Measurements from ENCODE around the gene KLHL20.

KLHL20 gene

DNA sequence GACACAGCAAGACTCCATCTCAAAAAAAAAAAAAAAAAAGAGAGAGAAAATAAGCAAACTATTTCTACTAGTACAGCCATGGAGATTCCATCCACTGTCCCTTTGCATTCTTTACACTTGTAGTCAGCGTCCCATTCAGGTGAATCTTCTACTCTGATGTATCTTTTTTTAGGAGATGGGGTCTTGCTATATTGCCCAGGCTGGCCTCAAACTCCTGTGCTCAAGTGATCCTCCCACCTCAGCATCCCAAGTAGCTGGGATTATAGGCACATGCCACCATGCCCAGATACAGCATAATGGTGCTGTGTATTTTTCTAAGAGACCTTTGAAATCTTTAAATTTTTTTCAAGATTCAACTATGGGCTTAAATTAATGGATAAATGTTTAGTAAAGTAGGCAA, 118.0 kb downstream of the KLHL20 start:
- in situ Hi-C loops (cut with MboI; ENCODE audit: low pct_unique_long_range_greater_than_20kb, low sequenced_read_pairs, unreplicated experiment), result no loop called here
- TF ChIP-seq, protein P1, sequence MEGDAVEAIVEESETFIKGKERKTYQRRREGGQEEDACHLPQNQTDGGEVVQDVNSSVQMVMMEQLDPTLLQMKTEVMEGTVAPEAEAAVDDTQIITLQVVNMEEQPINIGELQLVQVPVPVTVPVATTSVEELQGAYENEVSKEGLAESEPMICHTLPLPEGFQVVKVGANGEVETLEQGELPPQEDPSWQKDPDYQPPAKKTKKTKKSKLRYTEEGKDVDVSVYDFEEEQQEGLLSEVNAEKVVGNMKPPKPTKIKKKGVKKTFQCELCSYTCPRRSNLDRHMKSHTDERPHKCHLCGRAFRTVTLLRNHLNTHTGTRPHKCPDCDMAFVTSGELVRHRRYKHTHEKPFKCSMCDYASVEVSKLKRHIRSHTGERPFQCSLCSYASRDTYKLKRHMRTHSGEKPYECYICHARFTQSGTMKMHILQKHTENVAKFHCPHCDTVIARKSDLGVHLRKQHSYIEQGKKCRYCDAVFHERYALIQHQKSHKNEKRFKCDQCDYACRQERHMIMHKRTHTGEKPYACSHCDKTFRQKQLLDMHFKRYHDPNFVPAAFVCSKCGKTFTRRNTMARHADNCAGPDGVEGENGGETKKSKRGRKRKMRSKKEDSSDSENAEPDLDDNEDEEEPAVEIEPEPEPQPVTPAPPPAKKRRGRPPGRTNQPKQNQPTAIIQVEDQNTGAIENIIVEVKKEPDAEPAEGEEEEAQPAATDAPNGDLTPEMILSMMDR (IDR thresholded peaks at IDR 0.05; ENCODE audit: extremely low read depth, insufficient read depth, missing control alignments), result no peak

More for the DNA sequence above, 118.0 kb downstream of the KLHL20 start:
- no peak for DNase-seq (ENCODE audit: low spot score)
